GM08714 (cell line): ENCODE results near the gene YES1.
A peak's percentile ranks its signal among the peaks of the same experiment; 100 is the strongest.
"Not testable (repeated sequence)": the region's sequence is repeated elsewhere in the genome, so short reads cannot be mapped to it uniquely, and the experiment has no call there.

Experiments
- H3K4me3 ChIP-seq: fragments of 200-500 bp; sonication (Bioruptor generic); 2 replicates; pipeline ENCODE4 v1.5.1; 2014; ENCODE audit warnings: mild to moderate bottlenecking, low read length, inconsistent platforms
- ZNF274 ChIP-seq: IDR thresholded peaks from 2 replicates; pipeline ENCODE4 v1.6.1; 2012; ENCODE audit warnings: mild to moderate bottlenecking, low read depth, low read length

YES1 gene

GRCh38 chr18:750456-750855, 61.6 kb downstream of the YES1 start:
- H3K4me3 ChIP-seq = no peak overlapping the region
- no peak for TF ChIP-seq ZNF274

GRCh38 chr18:744832-745597, 67.0 kb downstream of the YES1 start:
- no peak for TF ChIP-seq ZNF274
- no peak overlapping the region for H3K4me3 ChIP-seq

- H3K4me3 ChIP-seq = no peak overlapping the region
- TF ChIP-seq ZNF274 = no peak
Observed at GRCh38 chr18:741931-742512, 70.0 kb downstream of the YES1 start.

- H3K4me3 ChIP-seq = no peak overlapping the region
- no peak for TF ChIP-seq ZNF274
Observed at GRCh38 chr18:732371-732770, 79.7 kb downstream of the YES1 start.

GRCh38 chr18:731185-731584, 80.9 kb downstream of the YES1 start:
- no peak for TF ChIP-seq ZNF274
- H3K4me3 ChIP-seq = no peak overlapping the region

- no peak for TF ChIP-seq ZNF274
- H3K4me3 ChIP-seq = no peak overlapping the region
Observed at GRCh38 chr18:730692-731091, 81.3 kb downstream of the YES1 start.

GRCh38 chr18:730120-730519, 81.9 kb downstream of the YES1 start:
- not testable (repeated sequence) for H3K4me3 ChIP-seq

- TF ChIP-seq ZNF274 = no peak
- H3K4me3 ChIP-seq = no peak overlapping the region
Observed at GRCh38 chr18:725646-726045, 86.4 kb downstream of the YES1 start.

- H3K4me3 ChIP-seq = no peak overlapping the region
- TF ChIP-seq ZNF274 = no peak
Observed at GRCh38 chr18:723541-724080, 88.4 kb downstream of the YES1 start.

GRCh38 chr18:717003-717402, 95.0 kb downstream of the YES1 start:
- no peak overlapping the region for H3K4me3 ChIP-seq
- TF ChIP-seq ZNF274 = no peak

- no peak overlapping the region for H3K4me3 ChIP-seq
- no peak for TF ChIP-seq ZNF274
Observed at GRCh38 chr18:715626-716025, 96.4 kb downstream of the YES1 start.

GRCh38 chr18:713135-713490, 98.9 kb downstream of the YES1 start:
- no peak for TF ChIP-seq ZNF274
- H3K4me3 ChIP-seq = peak overlapping the region; percentile 51; the same call in 1 of the 2 replicates

- TF ChIP-seq ZNF274 = no peak
Observed at GRCh38 chr18:712401-713134, 99.5 kb downstream of the YES1 start, which contains the start of gene ENOSF1. Gene ENOSF1, minus strand, starts transcription at chr18:712630. Its CDS starts 43 bp downstream, at chr18:712587.

GRCh38 chr18:711657-712400, 100.2 kb downstream of the YES1 start:
- peak overlapping the region; percentile 89 for H3K4me3 ChIP-seq
- no peak for TF ChIP-seq ZNF274

More at GRCh38 chr18:712401-713134, 99.5 kb downstream of the YES1 start, which contains the start of gene ENOSF1:
- H3K4me3 ChIP-seq = peak within 1 kb of the TSS; percentile 89
